ENCODE measurements around the gene ZBTB32.

The ZBTB32 gene

DNA sequence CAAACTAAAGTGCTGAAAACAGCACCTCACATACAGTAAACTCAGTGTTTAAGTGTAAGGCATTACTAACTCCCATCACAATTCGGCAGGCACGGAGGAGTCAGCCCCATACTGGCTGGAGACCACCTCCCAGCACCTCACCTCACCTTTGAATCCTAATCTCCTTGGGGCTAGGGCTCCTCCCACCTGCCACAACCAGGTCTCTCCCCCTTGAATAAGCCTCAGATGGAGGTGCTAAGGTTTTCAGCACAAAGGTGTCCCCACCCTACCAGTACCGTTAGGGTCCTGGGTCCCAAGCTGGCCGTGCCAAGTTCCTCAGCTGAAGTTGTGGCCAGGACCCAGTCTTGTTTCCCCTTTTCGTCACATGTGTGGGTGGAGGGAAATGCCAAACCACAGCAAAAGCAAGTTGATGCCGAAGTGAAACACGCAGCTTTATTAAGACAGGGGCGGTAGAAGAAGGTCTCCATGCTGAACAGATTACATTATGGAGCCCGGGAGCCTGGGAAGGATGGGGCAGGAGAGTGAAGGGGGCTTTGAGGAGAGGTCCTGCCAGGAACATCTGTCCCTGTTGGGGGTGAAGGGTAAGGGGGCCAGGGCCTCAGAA lies 37.9 kb downstream of the ZBTB32 start, which contains the start of gene IGFLR1:
Gene IGFLR1 (minus strand): TSS at position 332 of the 604 bp plus-strand sequence. CDS start 1,272 bp downstream, outside the sequence.
- ATAC-seq (ENCODE audit: low read depth) = peak; percentile 27
- peak within 1 kb of the TSS; percentile 98 for H3K4me3 Mint-ChIP-seq

GRCh38 chr19:35743640-35744429 lies 39.5 kb downstream of the ZBTB32 start:
- H3K4me1 Mint-ChIP-seq = peaks cover 26% of the 10 kb centered on the region
- H3K27me3 Mint-ChIP-seq = no peaks in the 10 kb centered on the region
- H3K4me3 Mint-ChIP-seq = peak overlapping the region; percentile 96
- ATAC-seq (ENCODE audit: low read depth) (no peak), DNase-seq (ENCODE audit: low spot score in 2 of 2) (no peak)
- no peaks in the 10 kb centered on the region for H3K9me3 Mint-ChIP-seq
- H3K36me3 Mint-ChIP-seq = peaks cover 5% of the 10 kb centered on the region
- peak overlapping the region; percentile 98 for H3K27ac Mint-ChIP-seq

More for the DNA sequence above, 37.9 kb downstream of the ZBTB32 start, which contains the start of gene IGFLR1:
- H3K27me3 Mint-ChIP-seq = no peaks in the 10 kb centered on the region
- peak; percentile 63 to 79 for DNase-seq (ENCODE audit: low spot score in 2 of 2)
- peak within 1 kb of the TSS; percentile 99 for H3K27ac Mint-ChIP-seq
- H3K9me3 Mint-ChIP-seq = no peaks in the 10 kb centered on the region
- peaks cover 22% of the 10 kb centered on the region for H3K4me1 Mint-ChIP-seq
- peaks cover 7% of the 10 kb centered on the region for H3K36me3 Mint-ChIP-seq

DNA sequence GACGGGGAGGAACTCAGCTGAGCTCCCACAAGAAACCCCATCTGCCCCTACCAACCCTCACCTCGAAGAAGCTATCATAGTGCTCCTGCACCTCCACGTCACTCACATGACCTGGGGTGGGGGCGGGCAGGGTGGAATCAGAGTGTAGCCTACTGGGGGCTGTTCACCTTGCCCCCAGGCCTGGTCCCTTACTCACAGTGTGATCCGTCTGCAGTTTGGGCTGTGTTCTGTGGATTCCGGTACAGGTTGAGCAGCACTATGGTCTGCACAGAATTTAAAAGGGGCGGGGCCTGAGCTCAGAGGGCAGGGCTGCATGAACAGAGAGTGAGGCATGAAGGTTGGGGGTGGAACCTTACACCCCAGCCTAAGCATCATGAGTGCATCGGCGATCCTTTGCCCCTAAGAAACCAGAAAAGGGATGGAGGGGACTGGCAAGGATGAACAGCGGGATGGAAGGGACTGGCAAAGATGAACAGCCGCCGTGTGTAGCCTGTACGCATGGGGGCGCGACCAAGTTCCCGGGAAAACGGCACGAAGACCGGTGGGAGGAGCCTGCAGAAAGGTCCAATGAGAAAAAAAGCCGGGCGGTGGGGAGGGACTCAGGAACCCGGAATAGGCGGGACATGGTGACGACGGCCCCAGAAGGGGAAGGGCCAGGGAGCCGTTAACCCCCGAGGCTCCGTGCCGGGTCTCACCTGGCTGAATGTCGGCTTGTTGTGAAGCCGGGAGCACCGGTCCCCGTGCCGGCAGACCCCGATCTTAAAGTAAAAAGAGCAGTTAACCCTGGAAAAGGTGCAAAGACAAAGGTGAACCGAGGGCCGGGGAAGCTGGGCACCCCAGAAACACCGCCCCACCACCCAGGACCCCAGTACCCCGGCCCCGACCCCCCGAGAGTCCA lies 40.3 kb downstream of the ZBTB32 start:
- ATAC-seq (ENCODE audit: low read depth) (peak; percentile 56), DNase-seq (ENCODE audit: low spot score in 2 of 2) (peak; percentile 89 to 90)
- Mint-ChIP-seq H3K4me3 (peak overlapping the region; percentile 96), H3K27me3 (no peaks in the 10 kb centered on the region), H3K9me3 (no peaks in the 10 kb centered on the region), H3K36me3 (peaks cover 5% of the 10 kb centered on the region), H3K4me1 (peaks cover 26% of the 10 kb centered on the region), H3K27ac (peak overlapping the region; percentile 98)

DNA sequence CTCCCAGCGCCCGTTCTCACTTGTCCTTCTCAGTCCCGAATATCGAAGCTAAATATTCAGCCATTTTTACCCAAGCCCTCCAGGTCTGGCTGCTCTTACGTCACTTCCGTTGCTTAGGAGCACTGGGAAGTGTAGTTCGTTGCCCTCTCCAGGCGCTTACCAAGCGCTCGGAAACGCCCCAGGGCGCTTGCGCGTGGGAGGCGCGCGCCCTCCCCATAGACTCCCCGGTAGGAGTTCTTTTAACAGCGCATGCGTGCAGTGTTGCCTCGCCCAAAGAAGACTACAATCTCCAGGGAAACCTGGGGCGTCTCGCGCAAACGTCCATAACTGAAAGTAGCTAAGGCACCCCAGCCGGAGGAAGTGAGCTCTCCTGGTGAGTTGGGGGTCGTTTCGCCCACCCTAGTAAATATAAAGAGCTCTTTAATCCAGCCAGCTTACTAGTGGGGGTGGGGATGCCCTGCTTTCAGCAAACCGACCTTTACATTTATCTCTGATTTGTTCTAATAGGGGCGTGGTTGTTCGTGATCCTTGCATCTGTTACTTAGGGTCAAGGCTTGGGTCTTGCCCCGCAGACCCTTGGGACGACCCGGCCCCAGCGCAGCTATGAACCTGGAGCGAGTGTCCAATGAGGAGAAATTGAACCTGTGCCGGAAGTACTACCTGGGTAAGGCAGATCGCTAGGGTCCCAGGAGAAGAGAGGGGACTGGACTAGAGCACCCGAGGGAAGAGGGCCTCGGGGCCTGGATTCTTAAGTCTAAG lies 41.1 kb downstream of the ZBTB32 start, which contains the start of the genes PSENEN and U2AF1L4:
Gene PSENEN (plus strand): TSS at position 324 of the 759 bp plus-strand sequence. CDS start 280 bp downstream, at position 604.
Gene U2AF1L4 (minus strand): TSS at position 91 of the 759 bp plus-strand sequence. CDS start 27 bp downstream, at position 64.
- peak; percentile 53 for ATAC-seq (ENCODE audit: low read depth)
- no peaks in the 10 kb centered on the region for H3K27me3 Mint-ChIP-seq

GRCh38 chr19:35746087-35746462 lies 41.7 kb downstream of the ZBTB32 start:
- peak overlapping the region; percentile 96 for H3K4me3 Mint-ChIP-seq
- H3K27ac Mint-ChIP-seq = peak overlapping the region; percentile 98
- no peaks in the 10 kb centered on the region for H3K27me3 Mint-ChIP-seq
- H3K36me3 Mint-ChIP-seq = peaks cover 6% of the 10 kb centered on the region
- ATAC-seq (ENCODE audit: low read depth) (no peak), DNase-seq (ENCODE audit: low spot score in 2 of 2) (no peak)
- peaks cover 29% of the 10 kb centered on the region for H3K4me1 Mint-ChIP-seq
- H3K9me3 Mint-ChIP-seq = no peaks in the 10 kb centered on the region

More for the DNA sequence above, 41.1 kb downstream of the ZBTB32 start, which contains the start of the genes PSENEN and U2AF1L4:
- H3K36me3 Mint-ChIP-seq = peaks cover 6% of the 10 kb centered on the region
- peaks cover 31% of the 10 kb centered on the region for H3K4me1 Mint-ChIP-seq
- peak within 1 kb of the TSS; percentile 98 for H3K27ac Mint-ChIP-seq
- H3K9me3 Mint-ChIP-seq = no peaks in the 10 kb centered on the region
- H3K4me3 Mint-ChIP-seq = peak within 1 kb of the TSS; percentile 96
- peak; percentile 81 to 94 for DNase-seq (ENCODE audit: low spot score in 2 of 2)

DNA sequence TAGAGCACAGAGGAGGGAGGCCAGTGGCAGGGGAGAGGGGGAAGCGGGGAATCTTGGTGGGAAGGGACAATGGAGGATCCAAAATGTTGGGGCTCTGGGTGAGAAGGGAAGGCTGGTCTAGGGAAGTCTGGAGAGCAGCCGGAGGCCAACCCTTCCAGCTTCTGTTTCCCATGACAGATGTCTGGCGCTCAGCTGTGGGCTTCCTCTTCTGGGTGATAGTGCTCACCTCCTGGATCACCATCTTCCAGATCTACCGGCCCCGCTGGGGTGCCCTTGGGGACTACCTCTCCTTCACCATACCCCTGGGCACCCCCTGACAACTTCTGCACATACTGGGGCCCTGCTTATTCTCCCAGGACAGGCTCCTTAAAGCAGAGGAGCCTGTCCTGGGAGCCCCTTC lies 42.2 kb downstream of the ZBTB32 start:
- Mint-ChIP-seq H3K4me1 (peaks cover 29% of the 10 kb centered on the region), H3K9me3 (no peaks in the 10 kb centered on the region), H3K27ac (peak overlapping the region; percentile 98), H3K36me3 (peaks cover 6% of the 10 kb centered on the region), H3K4me3 (peak overlapping the region; percentile 96), H3K27me3 (no peaks in the 10 kb centered on the region)
- no peak for ATAC-seq (ENCODE audit: low read depth)
- DNase-seq (ENCODE audit: low spot score in 2 of 2) = no peak

- no peaks in the 10 kb centered on the region for H3K9me3 Mint-ChIP-seq
- DNase-seq (ENCODE audit: low spot score in 2 of 2) (peak; percentile 97), ATAC-seq (ENCODE audit: low read depth) (peak; percentile 68)
- H3K4me3 Mint-ChIP-seq = peak within 1 kb of the TSS; percentile 96
- peaks cover 23% of the 10 kb centered on the region for H3K4me1 Mint-ChIP-seq
- peaks cover 6% of the 10 kb centered on the region for H3K36me3 Mint-ChIP-seq
- no peaks in the 10 kb centered on the region for H3K27me3 Mint-ChIP-seq
- peak within 1 kb of the TSS; percentile 90 for H3K27ac Mint-ChIP-seq
Observed at GRCh38 chr19:35748106-35749020, 44.0 kb downstream of the ZBTB32 start, which contains the start of gene LIN37. TSS of gene LIN37 (plus strand) at chr19:35748576. CDS start at chr19:35748725, 149 bp downstream.

DNA sequence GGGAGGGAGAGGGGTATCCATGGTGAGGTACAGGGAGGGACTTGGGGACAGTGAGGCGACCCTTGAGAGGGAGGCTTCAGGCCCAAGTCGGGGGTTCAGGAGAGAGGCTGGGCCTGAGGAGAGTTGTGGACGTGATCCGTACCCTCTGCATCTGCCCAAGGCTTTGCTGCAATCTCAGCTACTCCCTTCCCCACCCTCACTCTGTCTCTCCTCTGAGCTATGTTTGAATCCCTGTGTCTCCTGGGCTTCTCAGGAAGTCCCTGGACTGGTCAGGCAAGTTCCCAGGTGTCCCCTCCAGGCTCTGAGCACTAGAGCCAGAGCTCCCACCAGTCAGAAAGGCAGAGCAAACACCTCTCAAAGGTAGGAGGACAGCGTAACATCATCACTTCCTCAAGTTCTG lies 45.8 kb downstream of the ZBTB32 start:
- Mint-ChIP-seq H3K27me3 (peaks cover 7% of the 10 kb centered on the region), H3K4me1 (peaks cover 26% of the 10 kb centered on the region), H3K27ac (no peak overlapping the region), H3K4me3 (peak overlapping the region; percentile 51), H3K9me3 (no peaks in the 10 kb centered on the region), H3K36me3 (peaks cover 19% of the 10 kb centered on the region)
- DNase-seq (ENCODE audit: low spot score in 2 of 2) (no peak), ATAC-seq (ENCODE audit: low read depth) (no peak)

DNA sequence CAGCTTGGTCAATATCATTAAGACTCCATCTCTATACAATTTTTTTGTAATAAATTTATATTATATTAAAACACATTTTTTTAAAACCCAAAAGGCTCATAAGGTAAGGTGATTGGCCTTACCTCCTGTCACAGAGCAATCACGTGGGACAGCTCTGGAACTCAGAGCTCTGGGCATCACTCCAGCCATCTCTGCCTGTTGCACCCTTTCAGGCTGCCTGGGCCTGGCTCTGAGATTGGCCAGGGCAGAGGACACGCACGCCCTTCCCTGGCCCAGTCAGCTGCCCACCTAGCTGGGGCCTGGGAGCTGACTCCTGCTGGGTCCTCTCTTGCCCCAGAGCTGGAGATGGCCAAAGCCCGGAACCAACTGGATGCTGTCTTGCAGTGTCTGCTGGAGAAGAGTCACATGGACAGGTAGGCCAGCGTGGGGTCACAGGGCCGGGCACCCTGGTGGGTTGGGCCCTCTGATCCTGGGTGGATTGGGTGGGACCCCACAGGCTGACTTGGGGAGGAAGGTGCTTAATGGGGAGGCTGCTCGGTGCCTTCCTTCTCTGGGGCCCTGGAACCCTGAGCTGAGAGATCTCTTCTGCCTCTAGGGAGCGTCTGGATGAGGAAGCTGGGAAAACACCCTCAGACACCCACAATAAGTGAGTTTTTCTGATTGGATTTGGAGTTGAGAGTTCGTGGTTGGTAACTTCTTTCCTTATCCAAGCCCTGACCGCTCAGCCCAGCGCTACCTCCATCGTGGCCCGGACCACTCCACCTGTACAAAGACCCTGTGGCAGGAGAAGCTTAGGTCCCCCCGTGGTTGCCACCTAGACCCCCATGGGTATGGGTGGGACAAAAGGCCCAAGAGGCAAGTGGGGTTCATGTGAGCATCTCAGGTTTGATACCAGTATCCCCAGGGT lies 47.7 kb downstream of the ZBTB32 start:
- Mint-ChIP-seq H3K4me3 (no peak overlapping the region), H3K36me3 (peaks cover 24% of the 10 kb centered on the region), H3K4me1 (peaks cover 31% of the 10 kb centered on the region), H3K27me3 (peaks cover 13% of the 10 kb centered on the region), H3K9me3 (no peaks in the 10 kb centered on the region), H3K27ac (no peak overlapping the region)
- ATAC-seq (ENCODE audit: low read depth) (no peak), DNase-seq (ENCODE audit: low spot score in 2 of 2) (no peak)

GRCh38 chr19:35752746-35753350 lies 48.5 kb downstream of the ZBTB32 start:
- Mint-ChIP-seq H3K27me3 (peaks cover 13% of the 10 kb centered on the region), H3K27ac (no peak overlapping the region), H3K4me1 (peaks cover 31% of the 10 kb centered on the region), H3K36me3 (peaks cover 24% of the 10 kb centered on the region), H3K4me3 (no peak overlapping the region), H3K9me3 (no peaks in the 10 kb centered on the region)
- ATAC-seq (ENCODE audit: low read depth) (no peak), DNase-seq (ENCODE audit: low spot score in 2 of 2) (no peak)

All from memory B cell (primary cell).